HL-60 (cell line): Measurements from ENCODE around the gene CEP295NL.

Source experiments
- CTCF ChIP-seq: IDR thresholded peaks from one replicate; pipeline ENCODE4 v1.5.1; 2011; ENCODE audit warnings: low read length, control low read depth, inconsistent platforms; ENCODE audit not compliant: insufficient read depth
- REST ChIP-seq: IDR thresholded peaks from 2 replicates; pipeline ENCODE4 v1.6.1; 2012; ENCODE audit warnings: low read depth; ENCODE audit not compliant: insufficient replicate concordance
- SPI1 ChIP-seq: IDR thresholded peaks from 2 replicates; pipeline ENCODE4 v1.6.1; 2012; ENCODE audit warnings: low read depth, mild to moderate bottlenecking, borderline replicate concordance

DNA sequence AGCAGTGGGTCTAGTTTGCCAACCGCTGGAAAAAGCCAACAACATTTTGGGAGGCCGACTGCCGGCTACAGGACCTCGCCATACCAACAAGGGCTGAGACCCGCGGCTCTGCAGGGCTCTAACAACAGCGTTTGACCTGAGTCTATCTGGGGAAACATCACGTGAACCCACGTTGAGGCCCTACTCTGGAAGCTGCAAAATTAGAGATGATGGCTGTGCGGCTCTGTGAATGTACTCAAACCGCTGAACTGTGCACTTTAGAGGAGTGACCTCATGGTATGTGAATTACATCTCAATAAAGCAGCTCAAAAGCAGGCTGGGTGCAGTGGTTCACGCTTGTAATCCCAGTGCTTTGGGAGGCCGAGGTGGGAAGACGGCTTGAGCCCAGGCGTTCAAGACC lies 10.1 kb upstream of the CEP295NL start:
- TF ChIP-seq CTCF (no peak), REST (no peak), SPI1 (no peak)
